ENCODE results near the gene ARF5.

The ARF5 gene

DNA sequence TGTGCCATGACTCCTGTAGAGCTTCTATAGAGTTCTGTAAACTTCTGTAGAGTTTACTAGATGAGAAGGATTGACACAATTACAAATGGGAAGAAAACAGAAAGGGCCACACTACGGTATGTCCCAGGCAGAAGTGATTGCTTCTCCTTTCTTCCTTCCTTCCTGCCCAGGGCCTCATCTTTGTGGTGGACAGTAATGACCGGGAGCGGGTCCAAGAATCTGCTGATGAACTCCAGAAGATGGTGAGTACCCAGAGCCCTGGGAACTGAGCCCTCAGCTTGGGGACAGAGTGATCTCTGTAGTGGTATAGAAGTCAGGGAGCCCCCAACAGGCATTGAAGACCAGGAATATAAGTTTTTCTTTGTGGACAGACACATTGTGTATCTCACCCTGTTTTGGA, 1.7 kb downstream of the ARF5 start:
- no peak for DNase-seq

DNA sequence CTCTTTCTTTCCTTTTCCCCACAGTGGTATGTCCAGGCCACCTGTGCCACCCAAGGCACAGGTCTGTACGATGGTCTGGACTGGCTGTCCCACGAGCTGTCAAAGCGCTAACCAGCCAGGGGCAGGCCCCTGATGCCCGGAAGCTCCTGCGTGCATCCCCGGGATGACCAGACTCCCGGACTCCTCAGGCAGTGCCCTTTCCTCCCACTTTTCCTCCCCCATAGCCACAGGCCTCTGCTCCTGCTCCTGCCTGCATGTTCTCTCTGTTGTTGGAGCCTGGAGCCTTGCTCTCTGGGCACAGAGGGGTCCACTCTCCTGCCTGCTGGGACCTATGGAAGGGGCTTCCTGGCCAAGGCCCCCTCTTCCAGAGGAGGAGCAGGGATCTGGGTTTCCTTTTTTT, 3.0 kb downstream of the ARF5 start:
- DNase-seq, result no peak

DNA sequence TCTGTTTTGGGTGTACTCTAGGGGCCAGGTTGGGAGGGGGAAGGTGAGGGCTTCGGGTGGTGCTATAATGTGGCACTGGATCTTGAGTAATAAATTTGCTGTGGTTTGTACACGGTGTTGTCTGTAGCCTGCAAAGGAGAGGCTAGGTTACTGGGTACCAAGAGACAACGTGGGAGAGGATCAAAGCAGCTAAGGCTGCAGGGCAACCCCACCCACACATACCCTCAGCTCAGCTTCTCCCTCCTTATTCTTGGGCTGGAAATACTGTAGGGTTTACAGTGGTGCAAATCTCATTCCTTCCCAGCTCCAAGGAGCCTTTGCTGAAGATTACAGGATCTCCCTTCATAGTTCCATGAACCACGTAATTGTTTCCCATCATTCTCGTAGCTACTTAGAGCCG, 3.4 kb downstream of the ARF5 start:
- no peak for DNase-seq

DNA sequence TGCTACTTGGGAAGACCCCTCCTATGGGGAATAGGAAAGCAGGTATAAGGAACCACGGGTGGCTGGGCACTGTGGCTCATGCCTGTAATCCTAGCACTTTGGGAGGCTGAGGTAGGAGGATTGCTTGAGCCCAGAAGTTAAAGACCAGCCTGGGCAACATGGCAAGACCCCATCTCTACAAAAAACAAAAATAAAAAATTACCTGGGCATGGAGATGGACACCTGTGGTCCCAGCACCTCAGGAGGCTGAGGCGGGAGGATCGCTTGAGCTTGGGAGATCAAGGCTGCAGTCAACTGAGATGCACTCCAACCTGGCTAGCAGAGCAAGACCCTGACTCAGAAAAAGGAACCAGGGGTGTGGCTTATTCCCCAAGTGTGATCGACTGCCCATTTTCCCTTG, 4.3 kb downstream of the ARF5 start:
- no peak for DNase-seq

DNA sequence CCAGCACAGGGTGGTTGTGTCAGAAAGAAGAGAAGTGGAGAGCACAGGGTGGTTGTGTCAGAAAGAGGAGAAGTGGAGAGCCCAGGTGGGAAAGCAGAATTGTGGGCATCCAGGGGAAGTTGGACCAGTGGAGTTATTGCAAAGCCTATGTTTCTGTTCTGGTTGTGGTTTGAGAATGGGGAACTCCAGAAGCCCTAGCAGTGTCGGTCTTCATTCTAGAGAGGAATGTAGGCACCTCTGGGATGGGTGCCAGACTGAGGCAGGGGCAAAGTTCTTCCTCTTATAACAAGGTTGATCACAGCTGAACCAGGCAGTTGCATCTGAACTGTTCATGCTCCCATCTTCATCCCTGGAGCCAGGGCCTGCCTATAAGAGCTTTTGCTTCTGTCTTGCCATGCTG, 6.3 kb downstream of the ARF5 start:
- no peak for DNase-seq

DNA sequence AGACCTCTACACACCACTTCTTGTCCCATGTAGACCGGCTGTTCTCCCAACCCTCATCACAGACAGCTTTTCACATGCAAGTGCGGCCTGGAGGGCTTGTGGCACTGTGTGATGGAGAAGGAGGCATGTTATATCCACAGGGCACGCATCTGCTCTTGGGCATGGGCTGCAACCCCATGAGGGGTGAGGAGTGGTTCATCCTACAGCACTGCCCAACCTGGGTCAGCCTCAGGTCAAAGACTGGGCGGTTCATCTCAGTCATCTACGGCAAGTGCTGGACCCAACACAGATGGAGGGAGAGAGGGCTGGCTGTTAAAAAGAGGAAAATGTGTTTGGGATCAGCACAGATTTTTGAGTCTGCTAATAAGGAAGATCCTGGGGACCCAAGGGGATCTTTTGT, 7.5 kb downstream of the ARF5 start:
- DNase-seq, result no peak

DNA sequence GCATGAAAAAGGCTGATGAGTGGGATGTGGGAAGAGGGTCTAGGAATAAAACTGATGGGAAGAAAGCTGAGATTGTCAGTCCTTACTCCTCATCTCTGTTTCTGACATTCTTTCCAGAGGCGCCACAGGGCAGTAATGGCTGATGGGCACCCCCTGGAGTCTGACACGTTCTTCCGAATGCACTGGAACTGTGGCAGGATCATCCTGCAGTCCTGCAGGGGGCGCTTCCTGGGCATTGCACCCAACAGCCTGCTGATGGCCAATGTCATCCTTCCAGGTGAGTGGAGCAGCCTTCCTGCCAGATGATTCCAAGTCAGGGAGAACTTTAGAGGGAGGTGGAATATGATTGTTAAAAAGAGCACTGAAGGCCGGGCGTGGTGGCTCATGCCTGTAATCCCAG, 10.1 kb downstream of the ARF5 start:
- no peak for DNase-seq

DNA sequence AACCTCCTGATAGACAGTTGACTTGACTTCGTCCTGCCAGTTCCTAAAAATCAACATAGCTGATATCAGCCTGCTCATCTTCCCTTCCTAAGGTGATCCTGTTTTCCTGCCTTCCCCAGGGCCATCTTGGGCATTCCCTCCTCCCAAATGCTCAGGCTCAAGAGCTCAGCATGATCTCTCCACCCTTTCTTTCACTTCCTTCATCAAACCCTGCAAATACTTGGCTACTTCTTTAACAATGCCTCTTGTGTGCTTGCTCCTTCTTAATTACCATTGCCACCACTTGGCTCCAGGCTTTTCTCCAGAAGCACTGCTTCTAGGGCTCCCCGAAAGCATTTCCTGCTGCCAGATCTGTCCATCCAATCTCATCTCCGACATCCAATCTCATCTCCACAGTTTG, 12.7 kb downstream of the ARF5 start:
- no peak for DNase-seq

DNA sequence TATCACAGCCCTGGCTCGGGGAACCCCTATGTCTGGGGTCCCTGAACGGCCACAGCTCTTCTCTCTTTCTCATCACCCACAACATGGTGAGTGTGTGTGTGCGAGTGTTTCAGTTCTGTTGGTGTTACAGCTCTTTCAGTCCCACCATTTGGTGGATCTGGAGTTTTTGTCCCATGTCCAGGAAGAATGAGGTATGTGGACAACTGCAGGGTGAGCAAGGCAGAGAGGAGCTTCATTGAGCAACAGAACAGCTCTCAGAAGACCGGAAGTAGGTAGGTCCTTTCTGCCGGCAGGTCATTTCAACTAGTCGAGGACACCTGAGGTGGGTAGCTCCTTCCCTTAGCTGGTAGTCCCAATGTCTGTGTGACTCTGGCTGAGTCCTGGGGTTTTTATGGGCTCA, 20.2 kb downstream of the ARF5 start:
- no peak for DNase-seq

DNA sequence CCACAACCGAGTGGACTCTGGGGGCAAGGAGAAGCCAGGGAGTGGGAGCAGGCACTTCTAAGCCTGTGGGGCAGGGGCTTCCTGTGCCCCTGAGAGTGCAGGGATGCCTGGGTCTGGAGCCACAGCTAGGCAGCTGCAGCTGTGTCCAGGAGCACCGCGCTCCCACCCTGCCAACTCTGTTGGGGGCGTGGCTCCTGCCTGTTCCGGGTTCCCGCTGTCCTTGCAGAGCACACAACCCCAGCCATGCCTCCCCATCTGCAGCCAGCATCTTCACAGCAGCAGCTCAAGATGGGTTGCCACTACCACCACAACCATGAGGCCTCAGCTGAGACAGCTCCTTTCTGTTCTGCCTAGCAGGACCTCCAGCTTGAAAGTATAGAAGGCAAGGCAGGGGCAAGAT, 21.1 kb downstream of the ARF5 start:
- no peak for DNase-seq

DNA sequence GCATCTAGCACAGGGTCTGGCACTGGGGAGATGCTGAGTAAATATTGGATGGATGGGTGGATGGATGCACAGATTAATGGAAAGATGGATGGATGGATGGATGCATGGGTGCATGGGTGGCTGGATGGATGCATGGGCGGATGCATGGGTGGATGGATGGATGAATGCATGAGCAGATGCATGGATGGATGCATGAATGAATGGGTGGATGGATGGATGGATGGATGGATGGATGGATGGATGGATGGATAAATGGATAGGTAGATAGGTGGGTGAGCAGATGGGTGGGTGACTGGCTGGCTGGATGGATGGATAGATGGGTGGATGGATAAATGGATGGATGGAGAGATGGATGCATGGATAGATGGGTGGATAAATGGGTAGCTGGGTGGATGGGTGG, 24.1 kb downstream of the ARF5 start:
- DNase-seq, result no peak

DNA sequence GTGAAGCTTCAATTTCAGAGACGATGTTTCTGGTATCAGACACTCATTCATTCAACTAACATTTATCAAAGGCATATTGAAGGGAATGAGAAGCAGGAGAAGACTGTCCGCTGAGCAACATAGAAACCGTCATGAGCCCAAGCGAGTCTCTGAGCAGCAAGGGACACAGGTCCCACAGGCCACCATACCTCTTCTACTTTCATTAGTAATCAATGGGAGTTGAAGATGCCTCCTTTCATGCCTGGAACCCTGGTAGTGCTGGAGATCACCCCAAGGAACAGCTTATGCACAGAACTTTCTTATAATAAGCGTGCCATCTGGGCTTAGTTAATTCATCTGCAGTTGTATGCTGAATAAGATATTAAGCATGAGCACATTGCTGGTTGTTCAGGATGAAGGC, 28.5 kb downstream of the ARF5 start:
- DNase-seq, result no peak

DNA sequence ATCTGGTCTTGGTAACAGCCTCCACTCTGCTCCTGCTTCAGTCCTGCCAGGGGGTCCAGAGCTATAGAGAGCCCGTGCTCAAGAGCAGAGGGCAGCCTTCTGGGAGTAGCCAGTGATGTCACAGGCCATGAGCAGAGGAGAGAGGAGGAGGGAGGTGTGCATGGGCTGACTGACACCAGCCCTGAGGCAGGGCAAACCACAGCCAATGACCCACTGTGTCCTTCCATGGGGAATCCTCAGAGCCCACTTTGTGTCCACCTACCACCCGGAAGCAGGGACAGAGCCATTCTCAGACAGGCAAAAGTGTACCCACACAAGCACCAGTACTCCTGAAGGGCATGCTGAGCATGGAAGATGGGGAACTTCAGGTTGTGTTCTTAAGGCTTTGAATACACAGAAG, 29.8 kb downstream of the ARF5 start, which contains the start of gene PAX4:
PAX4 (minus strand) TSS at position 101 of the 400 bp plus-strand sequence. CDS start 2,214 bp downstream, outside the sequence.
- DNase-seq, result no peak

DNA sequence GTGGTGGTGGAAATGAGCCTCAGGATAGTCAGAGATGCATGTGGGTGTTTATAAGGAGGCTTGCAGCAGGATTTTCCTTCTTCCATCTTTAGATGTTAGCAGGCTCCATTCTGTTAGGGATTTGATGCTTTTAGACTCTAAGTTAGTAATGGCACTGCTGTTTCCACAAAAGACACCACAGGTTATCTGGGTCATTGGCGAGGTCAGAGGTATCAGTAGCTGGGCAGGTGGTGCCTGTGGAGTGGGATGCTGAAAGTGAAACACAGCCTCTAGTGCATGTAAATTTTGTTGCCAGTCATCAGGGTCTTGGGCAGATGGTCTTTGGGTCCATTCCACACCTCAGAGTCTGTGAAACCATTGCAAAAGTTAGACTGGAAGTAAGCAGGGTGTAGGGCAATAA, 30.6 kb downstream of the ARF5 start:
- no peak for DNase-seq

DNA sequence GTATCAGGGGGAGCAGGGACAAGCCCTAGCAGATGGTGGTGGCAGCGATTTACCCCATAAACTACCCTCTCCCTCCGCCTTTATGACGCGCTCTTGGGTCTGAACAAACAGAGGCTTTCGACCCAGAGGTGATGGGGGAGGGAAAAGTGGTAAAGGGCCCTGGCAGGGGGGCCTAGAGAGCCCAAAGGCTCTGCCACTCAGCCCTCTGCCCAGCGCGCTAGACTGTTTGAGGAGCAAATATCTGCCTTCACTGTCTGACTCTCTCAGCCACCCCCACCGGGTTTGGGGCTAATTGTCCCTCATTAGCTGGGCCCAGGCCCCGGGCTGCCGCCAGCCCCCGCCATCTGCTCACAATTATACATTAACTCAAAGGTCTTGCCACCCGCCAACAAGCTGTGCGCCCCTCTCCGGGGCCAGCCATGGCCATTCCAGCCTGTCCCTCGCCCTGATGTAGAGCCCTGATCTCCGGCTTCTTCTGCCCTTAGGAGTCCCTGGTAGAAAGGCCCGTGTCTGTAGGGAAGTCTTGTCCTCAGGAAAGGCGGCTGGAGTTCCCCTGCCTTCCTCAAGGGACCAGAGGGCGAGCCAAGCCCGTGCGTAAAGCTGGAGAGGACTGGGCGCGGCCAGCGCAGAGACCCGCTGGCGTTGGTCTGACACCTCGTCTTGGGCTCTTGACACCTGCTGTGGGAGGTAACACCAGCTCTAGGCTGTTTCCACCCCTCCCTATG, 31.6 kb downstream of the ARF5 start:
- no peak for DNase-seq

DNA sequence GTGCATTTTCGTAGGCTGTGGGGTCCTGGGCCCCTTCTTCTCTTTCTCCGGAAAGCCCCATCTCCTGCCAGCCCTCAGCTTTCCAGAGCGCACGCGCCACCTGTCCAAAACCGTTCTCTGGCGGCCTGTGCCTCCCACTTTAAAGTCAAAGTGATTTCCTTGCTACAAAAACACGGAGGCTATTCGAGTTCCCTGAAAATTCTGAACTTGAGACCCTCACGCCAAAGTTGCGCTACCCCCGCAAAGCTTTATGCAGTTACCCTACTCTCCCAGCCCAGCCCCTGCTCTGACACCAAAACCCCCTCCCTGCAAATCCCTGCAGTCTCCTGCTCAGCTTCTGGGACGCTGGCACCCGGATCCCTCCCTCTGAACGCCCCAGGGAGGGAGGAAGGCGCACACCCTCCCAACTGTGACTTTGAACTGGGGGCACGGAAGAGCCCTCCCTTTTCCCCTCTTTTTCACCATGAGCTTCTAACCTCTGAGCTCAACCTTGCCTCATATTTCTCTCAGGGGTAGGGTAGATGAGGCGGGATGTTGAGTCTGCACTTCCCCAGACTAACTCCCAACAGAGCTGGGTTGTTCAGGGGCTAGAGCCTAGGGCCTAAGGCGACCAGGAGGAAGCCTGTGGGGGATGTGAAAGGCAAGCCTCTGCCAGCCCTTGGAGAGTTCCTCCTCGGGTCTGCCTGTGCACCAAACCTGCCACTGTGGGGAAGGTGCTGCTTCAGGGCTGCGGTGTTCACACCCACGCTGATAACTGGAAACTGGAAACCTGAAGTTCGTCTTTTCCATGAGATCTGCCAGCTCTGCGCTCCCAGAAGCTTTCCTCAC, 32.4 kb downstream of the ARF5 start:
- no peak for DNase-seq

DNA sequence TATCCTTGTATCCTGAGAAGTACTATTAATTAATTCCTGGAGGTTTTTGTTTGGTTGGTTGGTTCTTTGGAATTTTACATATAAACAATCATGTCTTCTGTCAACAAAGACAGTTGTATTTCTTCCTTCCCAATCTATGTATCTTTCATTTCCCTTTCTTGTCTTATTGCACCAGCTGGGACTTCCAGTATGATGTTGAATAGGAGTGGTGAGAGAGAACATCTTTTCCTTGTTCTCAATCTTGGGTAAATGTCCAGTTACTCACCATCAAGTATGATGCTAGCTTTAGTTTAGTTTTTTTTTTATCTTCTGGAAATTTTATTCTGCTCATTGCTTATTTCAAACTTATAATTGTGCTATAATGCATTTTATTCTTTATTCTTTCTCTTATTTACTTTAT, 37.1 kb downstream of the ARF5 start:
- DNase-seq, result no peak

DNA sequence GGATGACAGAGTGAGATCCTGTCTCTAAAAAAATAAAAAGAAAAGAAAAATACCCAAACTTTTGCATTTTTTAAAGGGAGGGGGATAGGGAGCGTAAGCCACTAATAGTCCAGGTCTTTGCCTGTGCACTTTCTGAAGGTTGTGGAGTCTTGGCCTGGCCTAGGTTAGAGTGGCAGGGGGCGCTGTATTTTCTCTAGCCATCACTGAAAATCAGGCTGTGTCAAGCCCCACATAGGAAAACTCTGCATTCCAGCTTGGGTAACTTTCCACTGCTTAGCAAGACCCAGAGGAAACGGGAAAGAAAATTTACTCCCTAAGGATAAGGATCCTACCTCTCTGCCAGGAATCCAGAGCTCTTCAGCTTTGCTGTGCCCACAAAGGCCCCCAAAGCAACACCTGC, 40.2 kb downstream of the ARF5 start:
- no peak for DNase-seq

DNA sequence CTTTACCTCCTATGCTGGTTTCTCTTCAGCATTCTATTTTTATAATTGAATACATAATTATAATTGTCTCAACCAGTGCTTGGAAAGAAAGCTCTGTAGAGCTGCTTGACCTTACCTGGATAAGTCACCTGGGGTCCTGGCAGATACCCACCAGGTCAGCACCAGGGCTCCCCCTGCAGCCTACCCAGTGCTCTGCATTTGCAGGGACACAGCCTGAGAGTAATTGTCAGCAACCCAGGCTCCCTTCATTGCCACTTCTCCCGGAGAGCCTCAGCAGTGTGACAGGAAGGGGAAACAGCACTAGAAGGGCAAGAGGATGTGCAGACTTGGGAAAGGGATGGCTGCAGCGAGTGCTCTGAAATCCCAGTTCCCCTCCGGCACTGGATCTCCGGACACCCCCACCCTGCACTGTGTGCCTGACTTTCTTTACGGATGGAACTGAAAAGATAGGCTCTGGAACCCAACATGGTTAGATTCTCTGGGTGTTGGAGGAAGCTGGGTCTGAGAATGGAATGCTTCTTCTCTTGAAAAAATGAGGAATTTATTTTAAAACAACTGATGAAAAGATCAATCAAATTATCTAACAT, 41.1 kb downstream of the ARF5 start:
- peak; percentile 61 for DNase-seq

DNA sequence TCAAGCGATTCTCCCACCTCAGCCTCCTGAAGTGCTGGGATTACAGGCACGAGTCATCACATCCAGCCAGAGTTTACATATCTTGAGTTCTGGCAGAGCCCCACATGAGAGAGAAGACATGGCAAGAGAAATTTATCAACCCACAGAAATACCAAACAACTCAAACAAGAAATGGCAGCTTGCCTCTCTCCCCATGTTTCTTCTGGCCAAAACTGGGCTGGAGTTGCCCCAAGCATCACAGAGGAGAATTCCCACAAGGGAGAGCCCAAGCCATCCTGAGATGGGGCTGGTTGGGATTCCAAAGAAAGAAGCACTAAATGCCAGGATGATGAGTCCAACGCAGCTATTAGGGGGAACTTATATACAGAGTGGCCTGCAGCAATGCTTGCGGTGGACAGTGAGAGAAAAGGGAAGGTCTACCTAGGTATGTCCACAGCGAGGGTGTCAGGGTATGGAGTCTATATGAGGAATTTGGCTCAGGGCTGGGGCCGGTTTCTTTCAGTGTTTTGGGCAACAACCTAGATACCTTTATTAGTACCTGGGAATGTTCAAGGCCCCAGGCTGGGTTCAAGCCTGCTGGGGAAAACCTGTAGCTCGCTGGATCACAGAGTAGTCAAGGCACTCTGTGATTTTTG, 44.2 kb downstream of the ARF5 start:
- no peak for DNase-seq

DNA sequence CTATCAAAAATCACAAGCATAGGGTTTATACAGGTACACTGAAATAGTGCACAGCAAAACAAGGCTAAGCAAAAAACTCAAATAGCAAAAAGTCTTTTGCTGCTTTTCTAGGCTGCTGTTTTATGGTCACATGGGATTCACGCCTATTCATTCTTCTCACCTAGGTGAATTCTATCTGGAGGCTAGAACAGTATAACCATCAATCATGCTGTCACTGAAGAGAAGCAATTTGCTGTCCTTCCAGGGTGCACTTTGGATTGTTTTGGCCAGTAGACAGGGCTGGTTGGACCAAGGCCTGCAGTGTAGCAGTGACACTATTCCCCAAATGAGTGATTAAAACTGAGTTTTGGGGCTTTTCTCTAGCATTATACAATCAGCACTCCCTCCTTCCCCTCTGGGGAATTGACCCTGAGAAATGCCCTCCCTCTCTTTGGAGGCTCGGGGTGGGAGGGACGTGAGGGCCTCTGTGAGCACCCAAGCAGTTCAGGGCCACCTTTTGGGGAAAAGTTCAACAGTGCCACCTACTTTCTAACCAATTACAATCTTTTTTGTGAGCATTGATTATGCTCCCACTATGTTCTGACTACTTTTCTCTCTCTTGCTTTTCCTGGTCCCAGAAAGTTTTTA, 47.6 kb downstream of the ARF5 start:
- no peak for DNase-seq

DNA sequence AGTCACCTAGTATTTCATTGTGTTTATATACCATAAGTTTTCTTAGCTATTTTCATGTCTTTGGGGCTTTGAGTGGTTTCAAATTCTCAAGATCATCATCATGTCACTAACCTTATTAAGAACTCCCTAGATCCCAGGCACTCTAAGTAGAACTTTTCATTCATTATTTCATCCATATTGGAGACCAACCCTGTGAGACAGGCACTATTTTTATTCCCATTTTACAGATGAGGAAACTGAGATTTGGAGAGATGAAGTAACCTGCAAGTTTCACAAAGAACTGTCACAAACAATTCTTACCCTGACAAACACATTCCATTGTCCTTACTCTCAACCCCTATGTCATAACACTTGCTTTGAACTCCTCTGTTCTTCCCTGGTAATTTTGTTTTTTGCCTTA, 50.0 kb downstream of the ARF5 start:
- DNase-seq, result no peak

Data from activated CD8-positive, alpha-beta memory T cell treated with anti-CD3 and anti-CD28 coated beads, Interleukin-2, amount 50 U/mL, for 48 hours (primary cell).